ENCODE data around the gene NPPB.

The NPPB gene

DNA sequence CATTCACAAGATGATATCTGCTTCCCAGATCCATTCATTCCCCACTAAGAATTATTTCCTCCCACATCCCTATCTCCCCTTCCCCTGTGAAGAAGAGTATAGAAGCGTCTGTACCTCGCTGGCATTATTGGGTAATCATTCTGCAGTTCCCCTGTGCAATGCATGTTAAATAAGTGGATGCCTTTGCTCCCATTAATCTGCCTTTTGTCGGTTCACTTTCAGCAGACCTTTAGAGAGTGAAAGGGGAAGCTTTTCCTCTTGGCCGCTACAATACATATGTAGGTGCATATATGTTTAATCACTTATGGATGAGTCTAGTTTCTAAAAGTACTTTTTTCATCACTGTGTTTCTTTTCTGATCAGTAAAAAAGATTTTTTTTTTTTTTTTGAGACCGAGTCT is 45.7 kb downstream of the NPPB start:
- Histone ChIP-seq H3K4me2 (ENCODE audit: low read depth, low read length, poor library complexity, severe bottlenecking) (no peak overlapping the region), H3K79me2 (ENCODE audit: insufficient read depth, low read length) (peaks cover 34% of the 10 kb centered on the region), H3K9me2 (replicated peaks; ENCODE audit: insufficient read depth, low read length) (no peaks in the 10 kb centered on the region), H4K20me1 (ENCODE audit: low read depth, low read length) (no peaks in the 10 kb centered on the region), H3K4me3 (ENCODE audit: insufficient read depth, low read length, poor library complexity, severe bottlenecking) (no peak overlapping the region), H3K9ac (ENCODE audit: low read length) (no peak overlapping the region), H3K27ac (ENCODE audit: low read depth, low read length) (peak overlapping the region; percentile 29; the same call in 1 of the 2 replicates), H3F3A (ENCODE audit: insufficient read depth) (peaks cover 44% of the 10 kb centered on the region), H3K9me3 (ENCODE audit: insufficient read depth, low read length) (no peaks in the 10 kb centered on the region), H3K36me3 (ENCODE audit: low read length) (peaks cover 30% of the 10 kb centered on the region; the same call in 1 of the 2 replicates), H2AFZ (ENCODE audit: low read depth, low read length, severe bottlenecking) (no peak overlapping the region), H3K27me3 (ENCODE audit: low read length) (no peaks in the 10 kb centered on the region)
- TF ChIP-seq, protein P1, sequence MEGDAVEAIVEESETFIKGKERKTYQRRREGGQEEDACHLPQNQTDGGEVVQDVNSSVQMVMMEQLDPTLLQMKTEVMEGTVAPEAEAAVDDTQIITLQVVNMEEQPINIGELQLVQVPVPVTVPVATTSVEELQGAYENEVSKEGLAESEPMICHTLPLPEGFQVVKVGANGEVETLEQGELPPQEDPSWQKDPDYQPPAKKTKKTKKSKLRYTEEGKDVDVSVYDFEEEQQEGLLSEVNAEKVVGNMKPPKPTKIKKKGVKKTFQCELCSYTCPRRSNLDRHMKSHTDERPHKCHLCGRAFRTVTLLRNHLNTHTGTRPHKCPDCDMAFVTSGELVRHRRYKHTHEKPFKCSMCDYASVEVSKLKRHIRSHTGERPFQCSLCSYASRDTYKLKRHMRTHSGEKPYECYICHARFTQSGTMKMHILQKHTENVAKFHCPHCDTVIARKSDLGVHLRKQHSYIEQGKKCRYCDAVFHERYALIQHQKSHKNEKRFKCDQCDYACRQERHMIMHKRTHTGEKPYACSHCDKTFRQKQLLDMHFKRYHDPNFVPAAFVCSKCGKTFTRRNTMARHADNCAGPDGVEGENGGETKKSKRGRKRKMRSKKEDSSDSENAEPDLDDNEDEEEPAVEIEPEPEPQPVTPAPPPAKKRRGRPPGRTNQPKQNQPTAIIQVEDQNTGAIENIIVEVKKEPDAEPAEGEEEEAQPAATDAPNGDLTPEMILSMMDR (IDR thresholded peaks at IDR 0.05; ENCODE audit: insufficient read depth, low read length, poor library complexity, severe bottlenecking): no peak
- TF ChIP-seq EZH2phosphoT487 (conservative IDR thresholded peaks at IDR 0.05; ENCODE audit: low read length): no peak
